H9 (cell line): ENCODE measurements around the gene GLB1L. TPM values are rescaled to one million over a fixed set of nuclear protein-coding genes. Genes with fewer than 3 reads are reported as not detected.

Experiments
- DNase-seq: peaks from one replicate; pipeline ENCODE4 v3.0.0-alpha.2; 2017
- H2AFZ ChIP-seq: one replicate; pipeline ENCODE4 v1.6.1; 2013; ENCODE audit warnings: mild to moderate bottlenecking, low read length, control low read depth, moderate library complexity
- H2AK5ac ChIP-seq: 2 replicates; pipeline ENCODE4 v1.6.1; 2013; ENCODE audit warnings: low read length, control low read depth, mixed read lengths; ENCODE audit not compliant: insufficient read length
- H2BK120ac ChIP-seq: one replicate; pipeline ENCODE4 v1.6.1; 2013; ENCODE audit warnings: low read depth, mild to moderate bottlenecking, low read length, control low read depth, inconsistent platforms; ENCODE audit not compliant: poor library complexity, severe bottlenecking
- H2BK12ac ChIP-seq: 2 replicates; pipeline ENCODE4 v1.6.1; 2013; ENCODE audit warnings: low read length, control low read depth, mixed read lengths, low read depth; ENCODE audit not compliant: insufficient read length
- H2BK15ac ChIP-seq: 2 replicates; pipeline ENCODE4 v1.6.1; 2013; ENCODE audit warnings: low read depth, low read length, control low read depth
- H2BK20ac ChIP-seq: one replicate; pipeline ENCODE4 v1.6.1; 2013; ENCODE audit warnings: low read depth, mild to moderate bottlenecking, low read length, control low read depth, inconsistent platforms; ENCODE audit not compliant: poor library complexity, severe bottlenecking
- H2BK5ac ChIP-seq: 2 replicates; pipeline ENCODE4 v1.6.1; 2013; ENCODE audit warnings: low read length, control low read depth, mixed read lengths; ENCODE audit not compliant: insufficient read length
- H3K14ac ChIP-seq: 2 replicates; pipeline ENCODE4 v1.6.1; 2013; ENCODE audit warnings: low read length, control low read depth; ENCODE audit not compliant: insufficient read depth
- H3K18ac ChIP-seq: 2 replicates; pipeline ENCODE4 v1.6.1; 2013; ENCODE audit warnings: low read depth, mild to moderate bottlenecking, mixed read lengths, low read length, control low read depth; ENCODE audit not compliant: insufficient read length
- H3K23ac ChIP-seq: 2 replicates; pipeline ENCODE4 v1.6.1; 2013; ENCODE audit warnings: low read length, control low read depth, mixed read lengths, low read depth; ENCODE audit not compliant: insufficient read length
- H3K23me2 ChIP-seq: 2 replicates; pipeline ENCODE4 v1.6.1; 2013; ENCODE audit warnings: low read depth, mild to moderate bottlenecking, mixed read lengths, low read length, control low read depth; ENCODE audit not compliant: insufficient read length, poor library complexity, severe bottlenecking
- H3K27ac ChIP-seq: 2 replicates; pipeline ENCODE4 v1.5.1; 2013; ENCODE audit warnings: low read length, control low read depth, mixed read lengths, low read depth; ENCODE audit not compliant: insufficient read length
- H3K27me3 ChIP-seq: 2 replicates; pipeline ENCODE4 v1.6.1; 2013; ENCODE audit warnings: low read length, control low read depth, inconsistent platforms; ENCODE audit not compliant: insufficient read depth
- H3K4ac ChIP-seq: 2 replicates; pipeline ENCODE4 v1.6.1; 2013; ENCODE audit warnings: low read depth, mild to moderate bottlenecking, control low read depth, inconsistent platforms, low read length, moderate library complexity
- H3K4me1 ChIP-seq: 2 replicates; pipeline ENCODE4 v1.6.1; 2013; ENCODE audit warnings: low read length, control low read depth, inconsistent platforms; ENCODE audit not compliant: insufficient read depth
- H3K4me2 ChIP-seq: 2 replicates; pipeline ENCODE4 v1.6.1; 2013; ENCODE audit warnings: low read length, control low read depth, mixed read lengths; ENCODE audit not compliant: insufficient read length, insufficient read depth
- H3K56ac ChIP-seq: 2 replicates; pipeline ENCODE4 v1.6.1; 2013; ENCODE audit warnings: low read depth, mild to moderate bottlenecking, mixed read lengths, low read length, control low read depth; ENCODE audit not compliant: insufficient read length
- H3K79me1 ChIP-seq: 2 replicates; pipeline ENCODE4 v1.6.1; 2013; ENCODE audit warnings: low read depth, mild to moderate bottlenecking, moderate library complexity, low read length, control low read depth, inconsistent platforms; ENCODE audit not compliant: insufficient read depth, poor library complexity, severe bottlenecking
- H3K79me2 ChIP-seq: 2 replicates; pipeline ENCODE4 v1.6.1; 2013; ENCODE audit warnings: low read length, control low read depth, inconsistent platforms; ENCODE audit not compliant: insufficient read depth
- H3K9ac ChIP-seq: 2 replicates; pipeline ENCODE4 v1.6.1; 2013; ENCODE audit warnings: low read length, control low read depth, mixed read lengths; ENCODE audit not compliant: insufficient read length; ENCODE audit errors: extremely low read depth
- H3K9me3 ChIP-seq: one replicate; pipeline ENCODE4 v1.6.1; 2013; ENCODE audit warnings: low read depth, low read length, inconsistent platforms; ENCODE audit not compliant: control insufficient read depth
- H3T11ph ChIP-seq: one replicate; pipeline ENCODE4 v1.6.1; 2013; ENCODE audit warnings: mild to moderate bottlenecking, low read length, control low read depth, inconsistent platforms
- H4K20me1 ChIP-seq: one replicate; pipeline ENCODE4 v1.6.1; 2013; ENCODE audit not compliant: control insufficient read depth, insufficient read length, insufficient read depth
- H4K5ac ChIP-seq: 2 replicates; pipeline ENCODE4 v1.6.1; 2013; ENCODE audit warnings: low read depth, mild to moderate bottlenecking, mixed read lengths, low read length, control low read depth; ENCODE audit not compliant: insufficient read length
- H4K8ac ChIP-seq: replicated peaks from 2 replicates; pipeline ENCODE4 v1.6.1; 2013; ENCODE audit warnings: low read length, control low read depth, mixed read lengths, low read depth; ENCODE audit not compliant: insufficient read length
- H4K91ac ChIP-seq: 2 replicates; pipeline ENCODE4 v1.6.1; 2013; ENCODE audit warnings: low read depth, mild to moderate bottlenecking, moderate library complexity, mixed read lengths, low read length, control low read depth; ENCODE audit not compliant: insufficient read length
- H3K27ac Mint-ChIP-seq, 3 experiments: 2 replicates in 2 of 3; 3 replicates in 1 of 3; pipeline ENCODE4 v1.8.0; 2020 to 2021; ENCODE audit warnings: mixed read lengths in 3 of 3, mild to moderate bottlenecking in 1 of 3, moderate library complexity in 1 of 3
- H3K27me3 Mint-ChIP-seq: 2 replicates; pipeline ENCODE4 v1.8.0; 2021; ENCODE audit warnings: low read depth, mild to moderate bottlenecking, moderate library complexity, mixed read lengths
- H3K36me3 Mint-ChIP-seq, 3 experiments: 2 replicates in 2 of 3; 3 replicates in 1 of 3; pipeline ENCODE4 v1.8.0; 2020 to 2021; ENCODE audit warnings: low read depth in 3 of 3, mixed read lengths in 3 of 3; ENCODE audit not compliant: insufficient read depth in 1 of 3
- H3K4me1 Mint-ChIP-seq, 2 experiments: 2 replicates each; pipeline ENCODE4 v1.8.0; 2020; ENCODE audit warnings: mixed read lengths in 2 of 2
- H3K4me3 Mint-ChIP-seq, 2 experiments: 2 replicates in 1 of 2; 3 replicates in 1 of 2; pipeline ENCODE4 v1.8.0; 2020 to 2021; ENCODE audit warnings: mild to moderate bottlenecking in 2 of 2, mixed read lengths in 2 of 2, moderate library complexity in 1 of 2
- H3K9me3 Mint-ChIP-seq, 2 experiments: 2 replicates in 1 of 2; 3 replicates in 1 of 2; pipeline ENCODE4 v1.8.0; 2020; ENCODE audit warnings: mild to moderate bottlenecking in 2 of 2, mixed read lengths in 2 of 2, moderate library complexity in 1 of 2
- CTCF ChIP-seq: fragments of 200-600 bp; sonication (generic); conservative IDR thresholded peaks from 3 replicates; pipeline ENCODE4 v1.8.0; 2021; ENCODE audit warnings: antibody characterized with exemption, mild to moderate bottlenecking
- WGBS: extraction: QIAGEN DNeasy Blood & Tissue Kit; methylation state at CpG from one replicate; pipeline ENCODE4 v1.1.7; 2013; ENCODE audit warnings: missing lambda C conversion rate, low lambda C conversion rate, mixed read lengths; ENCODE audit not compliant: insufficient read length; ENCODE audit errors: extremely low coverage; 5-methylcytosine and 5-hydroxymethylcytosine counted together
- total RNA-seq: library from RNA; stranded (reverse); gene quantifications from 2 replicates; pipeline ENCODE4 v1.2.1, GENCODE V29; 2021

Gene GLB1L
- total RNA-seq, 1 experiment from 2014 or later, result 6.5 TPM

GRCh38 chr2:219221957-219222518, 23.2 kb downstream of the GLB1L start:
- no peak overlapping the region for H4K5ac ChIP-seq
- H2BK5ac ChIP-seq, result no peak overlapping the region
- no peaks in the 10 kb centered on the region for H3K27me3 ChIP-seq
- H3K9me3 ChIP-seq, result no peaks in the 10 kb centered on the region
- H4K91ac ChIP-seq, result no peak overlapping the region
- no peak for DNase-seq
- peaks cover 7% of the 10 kb centered on the region for H3K23me2 ChIP-seq
- Mint-ChIP-seq H3K4me1 (peaks cover 13% of the 10 kb centered on the region in 2 experiments), H3K4me3 (no peak overlapping the region), H3K27ac (no peak overlapping the region), H3K27me3 (peaks cover 3% of the 10 kb centered on the region; the same call in 1 of the 2 replicates), H3K36me3 (peaks cover 31 to 64% (median 63%) of the 10 kb centered on the region in 3 experiments), H3K9me3 (no peaks in the 10 kb centered on the region)
- no peak overlapping the region for H2BK15ac ChIP-seq
- H3K23ac ChIP-seq, result no peak overlapping the region
- no peaks in the 10 kb centered on the region for H4K20me1 ChIP-seq
- no peak overlapping the region for H3K9ac ChIP-seq
- H3K79me2 ChIP-seq, result no peaks in the 10 kb centered on the region
- H2BK12ac ChIP-seq, result no peak overlapping the region
- no peak overlapping the region for H3K56ac ChIP-seq
- no peak overlapping the region for H2BK120ac ChIP-seq
- no peaks in the 10 kb centered on the region for H3K4me1 ChIP-seq
- WGBS, result no CpG with 5 or more reads among the region's 16 CpGs
- no peaks in the 10 kb centered on the region for H3K79me1 ChIP-seq
- H2AK5ac ChIP-seq, result no peak overlapping the region
- no peak overlapping the region for H3K18ac ChIP-seq
- H3T11ph ChIP-seq, result no peak overlapping the region
- no peak overlapping the region for H3K4ac ChIP-seq
- no peak overlapping the region for H3K27ac ChIP-seq
- no peak overlapping the region for H4K8ac ChIP-seq
- no peak overlapping the region for H2BK20ac ChIP-seq
- H2AFZ ChIP-seq, result no peak overlapping the region
- no peak for TF ChIP-seq CTCF
- no peak overlapping the region for H3K4me2 ChIP-seq
- no peak overlapping the region for H3K14ac ChIP-seq
